GM12878 (cell line): ENCODE measurements around the gene POLN. TPM values are rescaled to one million over a fixed set of nuclear protein-coding genes. Genes with fewer than 3 reads are reported as not detected.

Experiments used
- ATAC-seq: fragments of 200-7000 bp; cut with Tn5 transposase; 3 replicates; pipeline ENCODE4 v1.9.1; 2020; ENCODE audit warnings: mild to moderate bottlenecking, moderate library complexity
- BruUV-seq: library from RNA; stranded (reverse); fragments of 400-500 nt; replicated peaks from 2 replicates; lab custom pipeline; 2021; lab: Mats Ljungman, UMichigan
- CTCF ChIA-PET: fragments of 300-600 bp; sonication (Branson Sonifier 250); formaldehyde crosslinking; extraction: SDS; loops from one replicate; lab custom pipeline; 2021; ENCODE audit warnings: inconsistent platforms; lab: Yijun Ruan, JAX
- POLR2A ChIA-PET: fragments of 350-600 bp; formaldehyde crosslinking; extraction: SDS; loops from one replicate; lab custom pipeline; 2021; ENCODE audit warnings: inconsistent platforms; lab: Charles Lee
- RAD21 ChIA-PET: fragments of 300-600 bp; sonication (Branson Sonifier 250); formaldehyde crosslinking; loops from one replicate; lab custom pipeline; 2023; ENCODE audit warnings: antibody characterized with exemption; ENCODE audit not compliant: unreplicated experiment; lab: Charles Lee
- SMC1A ChIA-PET: fragments of 300-600 bp; sonication (Branson Sonifier 250); formaldehyde crosslinking; loops from one replicate; lab custom pipeline; 2023; ENCODE audit not compliant: unreplicated experiment, uncharacterized antibody; lab: Charles Lee
- DNase-seq: peaks from one replicate; pipeline ENCODE4 v3.0.0-alpha.2; 2011; ENCODE audit warnings: low read depth, low spot score
- FAIRE-seq: peaks from 3 replicates; lab custom pipeline; 2011; peaks lifted over from hg19 to GRCh38; lab: Jason Lieb, UNC
- H2AFZ ChIP-seq: 2 replicates; pipeline ENCODE4 v1.6.0; 2011; ENCODE audit warnings: low read depth, low read length, control low read depth; ENCODE audit not compliant: control insufficient read depth
- H3K27ac ChIP-seq: 2 replicates; pipeline ENCODE4 v1.5.1; 2011; ENCODE audit warnings: control low read depth; ENCODE audit not compliant: control insufficient read depth, insufficient read depth
- H3K27me3 ChIP-seq, 2 experiments: replicated peaks in 1 of 2; 2 replicates each; pipeline versions ENCODE4 v1.6.0 to v1.6.1; 2011; ENCODE audit warnings: low read length in 1 of 2; ENCODE audit not compliant: control insufficient read depth in 2 of 2, insufficient read depth in 2 of 2
- H3K36me3 ChIP-seq, 2 experiments: 2 replicates each; pipeline ENCODE4 v1.5.1; 2011; ENCODE audit warnings: low read length in 1 of 2; ENCODE audit not compliant: control insufficient read depth in 2 of 2, insufficient read depth in 2 of 2
- H3K4me1 ChIP-seq: 2 replicates; pipeline ENCODE4 v1.6.1; 2011; ENCODE audit warnings: mild to moderate bottlenecking, low read length, moderate library complexity, mixed read lengths; ENCODE audit not compliant: control insufficient read depth, insufficient read depth
- H3K4me2 ChIP-seq: 2 replicates; pipeline ENCODE4 v1.6.0; 2011; ENCODE audit warnings: control low read depth; ENCODE audit not compliant: control insufficient read depth, insufficient read depth
- H3K4me3 ChIP-seq: fragments of 200-600 bp; sonication (generic); 2 replicates; pipeline ENCODE4 v1.5.1; 2016
- H3K79me2 ChIP-seq: 2 replicates; pipeline ENCODE4 v1.6.0; 2011; ENCODE audit warnings: low read length; ENCODE audit not compliant: control insufficient read depth, insufficient read depth
- H3K9ac ChIP-seq: 2 replicates; pipeline ENCODE4 v1.8.0; 2011; ENCODE audit warnings: low read length, control low read depth, mixed read lengths; ENCODE audit not compliant: control insufficient read depth, insufficient read depth
- H3K9me3 ChIP-seq: replicated peaks from 3 replicates; pipeline ENCODE4 v1.5.1; 2011; ENCODE audit warnings: mild to moderate bottlenecking, low read length; ENCODE audit not compliant: control insufficient read depth, insufficient read depth
- H4K20me1 ChIP-seq: 2 replicates; pipeline ENCODE4 v1.6.0; 2011; ENCODE audit not compliant: control insufficient read depth, insufficient read depth
- BACH1 ChIP-seq: fragments of 450-650 bp; IDR thresholded peaks from 2 replicates; pipeline ENCODE4 v1.6.1; 2017; ENCODE audit warnings: mild to moderate bottlenecking, borderline replicate concordance
- CHD1 ChIP-seq: IDR thresholded peaks from 2 replicates; pipeline ENCODE4 v1.6.1; 2012; ENCODE audit warnings: low read depth, low read length, improper control_type of control experiment
- EED ChIP-seq: sonication (generic); IDR thresholded peaks from 2 replicates; pipeline ENCODE4 v1.6.1; 2016; ENCODE audit warnings: antibody characterized with exemption, low read depth
- FOS ChIP-seq: IDR thresholded peaks from 3 replicates; pipeline ENCODE4 v1.6.1; 2011; ENCODE audit warnings: borderline replicate concordance; ENCODE audit not compliant: insufficient read length; ENCODE audit errors: extremely low read depth
- IRF3 ChIP-seq: fragments of 450-650 bp; IDR thresholded peaks from 2 replicates; pipeline ENCODE4 v1.6.1; 2014; ENCODE audit warnings: mild to moderate bottlenecking
- KDM1A ChIP-seq: fragments of 200-600 bp; sonication (generic); IDR thresholded peaks from 2 replicates; pipeline ENCODE4 v1.6.1; 2016; ENCODE audit warnings: borderline replicate concordance
- NR2F1 ChIP-seq: fragments of 450-650 bp; conservative IDR thresholded peaks from 2 replicates; pipeline ENCODE4 v1.6.1; 2017; ENCODE audit warnings: mild to moderate bottlenecking
- RCOR1 ChIP-seq: conservative IDR thresholded peaks from 2 replicates; pipeline ENCODE4 v1.6.1; 2012; ENCODE audit warnings: low read depth, low read length, improper control_type of control experiment
- SIX5 ChIP-seq: IDR thresholded peaks from 2 replicates; pipeline ENCODE4 v1.6.1; 2011; ENCODE audit warnings: mild to moderate bottlenecking, low read depth, low read length, moderate library complexity; ENCODE audit not compliant: severe bottlenecking
- SKIL ChIP-seq: fragments of 450-650 bp; IDR thresholded peaks from 2 replicates; pipeline ENCODE4 v1.6.1; 2017; ENCODE audit warnings: mild to moderate bottlenecking, low read depth, inconsistent platforms; ENCODE audit not compliant: poor library complexity, severe bottlenecking
- STAT3 ChIP-seq: IDR thresholded peaks from 2 replicates; pipeline ENCODE4 v1.6.1; 2011; ENCODE audit warnings: low read depth, low read length, improper control_type of control experiment
- SUZ12 ChIP-seq: fragments of 200-600 bp; sonication (generic); IDR thresholded peaks from one replicate; pipeline ENCODE4 v1.6.1; 2018; ENCODE audit warnings: antibody characterized with exemption, mild to moderate bottlenecking; ENCODE audit not compliant: unreplicated experiment
- ZNF207 ChIP-seq: fragments of 450-650 bp; IDR thresholded peaks from 2 replicates; pipeline ENCODE4 v1.6.1; 2014; ENCODE audit warnings: antibody characterized with exemption, mild to moderate bottlenecking, borderline replicate concordance
- WGBS: methylation state at CpG from one replicate; pipeline ENCODE4 v1.1.6; 2016; ENCODE audit warnings: low lambda C conversion rate; ENCODE audit not compliant: insufficient replicate concordance, insufficient coverage; ENCODE audit errors: missing lambda C conversion rate; 5-methylcytosine and 5-hydroxymethylcytosine counted together
- in situ Hi-C: fragments of 300-500 bp; cut with MboI; formaldehyde crosslinking; loops from 9 replicates; pipeline ENCODE4 v1.14.3; 2018; ENCODE audit warnings: mixed read lengths
- intact Hi-C: fragments of 100-400 bp; cut with micrococcal nuclease; formaldehyde crosslinking; loops from one replicate; pipeline ENCODE4 v1.14.2; 2022; ENCODE audit not compliant: unreplicated experiment
- polyA plus RNA-seq, 11 experiments: library from polyadenylated mRNA; depleted of rRNA in 4 of 11; unstranded in 6 of 11; stranded (reverse) in 5 of 11; fragments of >200 nt; fragmentation: Nextera tagmentation in 4 of 11; fragmentation: Illumina TruSeq in 1 of 11; extraction: Ambion mirVana in 4 of 11; extraction: Trizol in 1 of 11; gene quantifications; 1 replicate in 1 of 11; 2 replicates in 10 of 11; pipeline versions ENCODE4 v1.2.1 to v1.2.3, GENCODE V29; 2011 to 2016; ENCODE audit warnings: inconsistent platforms in 2 of 11, missing spikeins in 2 of 11, low read depth in 1 of 11
- total RNA-seq, 4 experiments: library from RNA; depleted of rRNA in 3 of 4; stranded (reverse); fragments of >200 nt in 3 of 4; fragmentation: Illumina TruSeq in 1 of 4; extraction: Trizol in 1 of 4; gene quantifications; 2 replicates each; pipeline versions ENCODE4 v1.2.1 to v1.2.3, GENCODE V29; 2013 to 2021
- TF ChIP-seq, protein P1 (sequence below): fragments of 450-650 bp; formaldehyde crosslinking; IDR thresholded peaks from 2 replicates; pipeline ENCODE4 v1.4.0; 2022; ENCODE audit warnings: mild to moderate bottlenecking, moderate library complexity

The POLN gene
- total and polyA plus RNA-seq, 10 of the 15 experiments (the other 5 are each of a cell fraction or from before 2014, with no cell fraction given): 0.09 to 2.0 (median 0.95) TPM; not detected in 1

DNA sequence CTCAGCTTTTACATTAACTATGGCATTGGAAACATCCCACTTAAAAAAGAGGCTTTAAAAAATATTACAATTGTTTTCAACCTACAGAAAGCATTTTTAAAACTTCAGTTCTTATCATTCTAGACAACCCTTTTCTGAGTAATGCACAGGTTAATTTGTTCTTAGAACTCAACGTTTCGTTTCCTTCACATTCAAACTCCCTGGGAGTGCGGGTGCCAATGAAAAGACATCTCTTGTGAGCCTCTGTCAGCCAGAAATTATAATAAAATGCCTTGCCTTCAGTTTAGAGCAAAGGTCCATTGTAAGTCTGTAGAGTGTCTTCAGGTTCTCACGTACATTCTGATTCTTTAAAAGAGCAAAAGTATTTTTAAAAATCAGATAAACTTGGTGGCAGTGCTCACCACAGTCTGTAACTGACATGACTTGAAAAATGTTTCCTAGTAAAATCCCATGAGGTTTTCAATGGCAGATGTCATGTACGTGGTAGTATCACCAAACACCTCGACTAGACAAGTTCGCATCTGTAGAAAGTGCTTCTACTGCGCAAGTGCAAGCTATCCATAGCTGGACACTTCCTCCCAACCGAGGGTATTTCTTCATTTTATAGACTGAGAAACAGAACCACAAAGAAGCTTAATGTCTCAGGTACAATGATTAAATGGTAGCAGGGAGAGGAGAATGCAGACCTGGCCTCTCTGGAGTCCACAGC, 65.8 kb downstream of the POLN start:
- TF ChIP-seq IRF3 (no peak), EED (no peak), CHD1 (no peak), NR2F1 (no peak), KDM1A (no peak), FOS (no peak), BACH1 (no peak), STAT3 (no peak), SUZ12 (no peak), RCOR1 (no peak), SIX5 (no peak), ZNF207 (no peak), SKIL (no peak)
- TF ChIP-seq, protein P1, sequence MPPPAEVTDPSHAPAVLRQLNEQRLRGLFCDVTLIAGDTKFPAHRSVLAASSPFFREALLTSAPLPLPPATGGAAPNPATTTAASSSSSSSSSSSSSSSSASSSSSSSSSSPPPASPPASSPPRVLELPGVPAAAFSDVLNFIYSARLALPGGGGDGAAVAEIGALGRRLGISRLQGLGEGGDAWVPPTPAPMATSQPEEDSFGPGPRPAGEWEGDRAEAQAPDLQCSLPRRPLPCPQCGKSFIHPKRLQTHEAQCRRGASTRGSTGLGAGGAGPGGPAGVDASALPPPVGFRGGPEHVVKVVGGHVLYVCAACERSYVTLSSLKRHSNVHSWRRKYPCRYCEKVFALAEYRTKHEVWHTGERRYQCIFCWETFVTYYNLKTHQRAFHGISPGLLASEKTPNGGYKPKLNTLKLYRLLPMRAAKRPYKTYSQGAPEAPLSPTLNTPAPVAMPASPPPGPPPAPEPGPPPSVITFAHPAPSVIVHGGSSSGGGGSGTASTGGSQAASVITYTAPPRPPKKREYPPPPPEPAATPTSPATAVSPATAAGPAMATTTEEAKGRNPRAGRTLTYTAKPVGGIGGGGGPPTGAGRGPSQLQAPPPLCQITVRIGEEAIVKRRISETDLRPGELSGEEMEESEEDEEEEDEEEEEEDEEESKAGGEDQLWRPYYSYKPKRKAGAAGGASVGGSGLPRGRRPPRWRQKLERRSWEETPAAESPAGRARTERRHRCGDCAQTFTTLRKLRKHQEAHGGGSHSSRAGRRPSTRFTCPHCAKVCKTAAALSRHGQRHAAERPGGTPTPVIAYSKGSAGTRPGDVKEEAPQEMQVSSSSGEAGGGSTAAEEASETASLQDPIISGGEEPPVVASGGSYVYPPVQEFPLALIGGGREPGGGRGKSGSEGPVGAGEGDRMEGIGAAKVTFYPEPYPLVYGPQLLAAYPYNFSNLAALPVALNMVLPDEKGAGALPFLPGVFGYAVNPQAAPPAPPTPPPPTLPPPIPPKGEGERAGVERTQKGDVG (CRISPR knock-in tag): no peak
- DNase-seq (no peak), FAIRE-seq (no peak), ATAC-seq (no peak)
- Histone ChIP-seq H4K20me1 (no peaks in the 10 kb centered on the region), H3K79me2 (no peaks in the 10 kb centered on the region), H2AFZ (no peak overlapping the region), H3K4me3 (no peak overlapping the region), H3K27ac (no peak overlapping the region), H3K27me3 (no peaks in the 10 kb centered on the region), H3K4me1 (no peaks in the 10 kb centered on the region), H3K4me2 (no peak overlapping the region), H3K36me3 (no peaks in the 10 kb centered on the region), H3K9me3 (no peaks in the 10 kb centered on the region), H3K9ac (no peak overlapping the region)
- ChIA-PET RAD21 (no interaction called here), POLR2A (no interaction called here), SMC1A (no interaction called here), CTCF (no interaction called here)
- BruUV-seq: no TSS peak
- intact Hi-C loops: no loop called here
- in situ Hi-C loops: no loop called here
- WGBS: 79% methylated on average over 9 of the region's 9 CpGs
